8988T (cell line): ENCODE results near the gene KCNMA1.

Experiments
- DNase-seq: peaks from one replicate; pipeline ENCODE4 v3.0.0; 2011

KCNMA1 gene

GRCh38 chr10:77289027-77289501 is 348.5 kb downstream of the KCNMA1 start:
- DNase-seq = no peak

- no peak for DNase-seq
These were observed 349.9 kb downstream of the KCNMA1 start for GRCh38 chr10:77287647-77288120.

GRCh38 chr10:77286531-77287508 is 350.8 kb downstream of the KCNMA1 start:
- DNase-seq = no peak

- DNase-seq = no peak
These were observed 352.0 kb downstream of the KCNMA1 start for GRCh38 chr10:77285529-77286182.

DNA sequence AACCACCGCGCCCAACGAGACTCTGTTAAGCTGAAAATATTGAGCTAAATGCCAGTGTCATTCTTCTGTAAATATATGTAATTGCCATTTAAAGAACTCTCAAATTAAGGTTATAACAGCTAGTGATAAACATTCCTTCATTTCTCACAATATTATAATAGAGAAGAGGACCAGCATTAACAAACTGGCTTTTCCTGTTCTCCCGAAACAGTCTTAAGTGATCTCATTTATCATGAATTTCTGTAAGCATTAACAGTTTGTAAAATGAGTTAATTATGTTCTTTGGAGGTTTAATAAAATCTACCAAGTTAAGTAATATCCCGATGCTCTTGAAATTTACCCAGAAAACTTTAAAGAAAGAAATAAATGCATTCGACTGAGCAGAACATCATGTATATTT is 352.8 kb downstream of the KCNMA1 start:
- no peak for DNase-seq

DNA sequence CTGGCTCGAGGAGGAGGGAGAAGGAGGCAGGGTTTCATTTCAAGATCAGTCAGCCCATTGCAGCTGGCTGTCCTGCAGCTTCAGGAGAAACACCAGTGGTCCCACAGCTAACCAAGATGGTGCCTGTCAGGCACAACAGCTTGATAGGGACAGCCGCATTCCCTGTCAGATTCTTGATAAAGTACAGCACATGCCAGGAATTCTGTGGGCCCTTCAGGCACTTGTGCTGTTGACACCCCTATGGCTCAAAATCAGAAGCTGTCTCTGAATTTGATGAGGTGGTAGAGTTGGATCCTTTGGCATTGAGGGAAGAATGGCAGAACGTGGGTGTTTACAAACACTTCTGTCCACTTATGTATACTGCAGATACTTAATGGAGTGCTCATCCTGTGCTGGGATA is 354.3 kb downstream of the KCNMA1 start:
- no peak for DNase-seq

- no peak for DNase-seq
These were observed 355.4 kb downstream of the KCNMA1 start for GRCh38 chr10:77282163-77282562.

DNA sequence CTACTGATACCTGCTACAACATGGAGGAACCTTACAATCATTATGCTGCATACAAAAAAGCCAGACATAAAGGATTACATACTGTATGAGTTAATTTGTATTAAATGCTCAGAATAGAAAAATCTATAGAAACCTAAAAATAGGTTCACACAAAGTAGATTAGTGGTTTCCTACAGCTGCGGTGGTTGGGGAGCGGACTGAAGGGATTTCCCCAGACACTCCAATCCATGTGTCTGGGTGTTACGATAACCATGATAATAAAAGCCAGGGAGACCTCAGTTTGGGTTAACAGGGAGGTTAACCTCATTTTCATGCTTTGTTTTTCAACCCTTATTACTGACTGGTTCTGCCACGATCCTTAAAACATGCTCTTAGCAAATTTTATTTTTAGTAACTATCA is 355.9 kb downstream of the KCNMA1 start:
- DNase-seq = no peak

DNA sequence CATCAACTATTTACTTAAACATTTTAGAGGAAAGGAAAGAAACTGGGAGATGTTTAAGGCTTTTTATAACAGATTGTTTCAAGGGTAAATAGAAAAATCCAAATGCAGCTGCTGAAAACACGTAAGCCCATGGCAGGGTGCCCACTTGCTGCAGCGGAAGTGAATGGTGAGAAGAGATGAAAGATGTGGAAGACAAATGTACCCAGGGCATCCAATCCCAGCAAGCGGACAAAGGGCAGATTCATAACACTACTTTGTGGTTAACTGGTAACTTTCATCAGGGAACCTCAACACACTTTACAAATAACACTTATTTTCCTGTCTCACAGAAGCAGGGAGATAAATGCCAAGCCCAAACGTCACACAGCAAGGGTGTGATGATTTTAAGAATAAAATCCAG is 358.4 kb downstream of the KCNMA1 start:
- no peak for DNase-seq

DNA sequence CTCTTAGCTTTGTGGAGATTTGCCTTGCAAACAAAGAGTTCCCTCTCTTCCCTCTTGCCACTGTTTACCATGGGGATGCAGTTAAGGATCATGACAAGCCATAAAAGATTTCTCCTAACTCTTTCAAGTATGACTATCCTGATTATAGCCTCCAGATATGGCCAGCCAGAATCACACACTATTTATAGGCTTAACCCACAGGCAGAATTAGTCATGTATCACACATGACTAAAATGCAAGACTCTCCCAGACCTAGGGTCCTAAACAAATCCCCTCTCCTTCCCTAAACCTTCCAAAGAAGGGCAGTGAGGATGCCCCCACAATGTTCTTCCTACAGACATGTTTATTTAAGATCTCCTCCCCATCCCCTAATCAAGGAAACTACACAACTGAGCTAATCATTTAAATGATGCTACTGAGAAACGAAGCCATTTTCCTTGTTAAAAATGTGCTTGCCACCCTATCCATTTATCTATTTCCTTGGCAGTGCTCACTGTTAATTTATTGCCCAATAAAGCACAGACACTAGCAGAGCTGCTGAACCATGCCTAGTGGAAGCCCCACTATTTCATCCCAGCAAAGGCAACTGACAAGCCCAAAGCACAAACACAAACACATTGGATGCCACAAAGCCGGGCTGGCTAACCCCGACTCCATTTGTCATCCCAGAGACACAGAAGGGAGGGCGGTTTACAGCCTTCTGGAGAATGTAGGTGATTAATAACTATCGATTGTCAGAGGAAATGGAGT is 363.4 kb downstream of the KCNMA1 start:
- DNase-seq = no peak

GRCh38 chr10:77269163-77269562 is 368.4 kb downstream of the KCNMA1 start:
- no peak for DNase-seq

DNA sequence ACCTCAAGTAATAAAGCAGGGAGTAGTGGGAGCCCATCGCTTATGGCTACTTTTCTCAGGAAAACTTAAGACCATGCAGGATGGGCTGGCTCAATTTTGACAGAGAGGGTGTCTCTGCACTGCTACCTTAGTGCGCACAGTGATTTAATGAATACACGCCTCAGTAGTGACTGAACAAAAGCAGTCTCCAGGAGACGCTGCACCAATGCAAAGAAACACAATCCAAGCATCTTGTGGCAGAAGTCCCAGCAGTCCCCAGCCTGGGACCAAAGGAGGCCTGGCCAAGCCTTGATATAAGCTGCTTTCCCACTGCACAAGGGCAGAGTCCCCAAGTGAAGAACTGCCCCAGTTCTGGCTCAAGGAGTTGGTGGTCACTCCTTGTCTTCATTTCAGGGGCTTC is 368.9 kb downstream of the KCNMA1 start:
- no peak for DNase-seq

- no peak for DNase-seq
These were observed 369.6 kb downstream of the KCNMA1 start for GRCh38 chr10:77267703-77268675.

GRCh38 chr10:77266242-77266641 is 371.4 kb downstream of the KCNMA1 start:
- DNase-seq = no peak

DNA sequence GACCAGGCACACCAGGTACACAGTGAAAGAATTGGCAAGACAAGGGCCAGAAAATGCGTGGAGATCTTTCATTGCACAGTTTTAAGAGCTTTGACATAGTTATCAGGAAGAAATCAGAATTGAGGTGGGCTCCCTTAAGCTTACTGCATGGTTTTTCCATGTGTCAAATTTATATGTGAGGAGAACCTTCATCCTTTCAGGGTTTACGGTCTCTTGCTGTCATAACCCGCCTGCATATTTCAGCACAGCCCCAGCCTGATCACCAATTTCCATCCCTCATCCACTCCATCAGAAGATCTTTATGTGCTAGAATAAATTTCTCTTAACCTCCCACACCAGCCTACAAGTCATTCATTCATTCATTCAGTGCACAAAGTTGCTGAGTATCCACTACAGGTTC is 373.1 kb downstream of the KCNMA1 start:
- no peak for DNase-seq

DNA sequence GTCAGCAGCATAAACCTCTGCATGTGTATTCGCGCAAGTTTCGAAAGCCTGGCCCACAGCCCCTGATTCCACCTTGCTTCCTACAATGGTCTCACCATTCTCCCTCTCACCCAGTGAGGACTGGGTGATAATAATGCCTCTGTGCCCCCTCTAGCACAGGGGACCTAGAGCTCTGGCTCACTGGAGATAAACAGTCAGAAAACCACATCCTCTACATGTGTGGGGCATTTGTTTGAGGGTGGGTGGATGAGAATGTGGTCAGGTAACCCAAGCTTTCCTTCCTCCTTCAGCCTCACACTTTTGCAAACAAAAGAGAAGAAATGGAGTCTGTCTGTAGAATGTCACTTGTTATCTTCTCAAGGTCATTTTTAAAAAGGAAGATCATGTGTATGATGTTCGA is 373.5 kb downstream of the KCNMA1 start:
- no peak for DNase-seq

- no peak for DNase-seq
These were observed 373.9 kb downstream of the KCNMA1 start for GRCh38 chr10:77263700-77264099.

- DNase-seq = no peak
These were observed 376.5 kb downstream of the KCNMA1 start for GRCh38 chr10:77261146-77261545.

- DNase-seq = no peak
These were observed 378.3 kb downstream of the KCNMA1 start for GRCh38 chr10:77259171-77259874.

GRCh38 chr10:77256346-77256745 is 381.3 kb downstream of the KCNMA1 start:
- no peak for DNase-seq

DNA sequence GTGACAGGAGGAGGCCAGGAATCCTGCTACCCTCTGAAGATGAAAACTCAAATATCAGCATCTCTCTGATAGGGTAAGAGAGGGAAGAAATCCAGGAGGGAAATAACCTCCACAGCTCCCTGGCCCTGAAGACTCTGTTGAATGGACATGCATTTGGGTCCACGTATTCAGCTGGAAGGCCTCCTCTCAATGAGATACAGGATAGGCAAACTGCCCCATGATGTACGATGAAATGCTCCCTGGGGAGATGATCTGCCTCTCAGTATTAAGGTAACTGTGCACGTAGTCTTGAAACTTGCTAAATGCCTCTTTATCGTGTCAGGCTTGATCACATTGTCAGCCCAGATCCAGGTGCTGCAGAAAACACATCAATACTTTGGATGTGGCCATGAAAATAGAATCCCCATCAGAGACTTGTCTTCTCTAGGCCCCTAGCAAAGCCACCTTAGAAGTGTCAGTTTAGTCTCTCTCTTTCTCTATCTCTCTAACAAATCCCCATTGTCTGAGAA is 384.0 kb downstream of the KCNMA1 start:
- no peak for DNase-seq
